ENCODE measurements around the gene NOL4L.

NOL4L gene

GRCh38 chr20:32429745-32430360, 155.3 kb downstream of the NOL4L start:
- no peak overlapping the region for H3K4me3 ChIP-seq (ENCODE audit: low read depth, low read length)
- no peak for DNase-seq (ENCODE audit: low read depth)
- TF ChIP-seq MYC (IDR thresholded peaks at IDR 0.05; ENCODE audit: low read depth, low read length) (no peak), CTCF (IDR thresholded peaks at IDR 0.05; ENCODE audit: low read depth, low read length) (no peak), POLR2A (IDR thresholded peaks at IDR 0.05; ENCODE audit: extremely low read depth, insufficient read length) (no peak), MAX (IDR thresholded peaks at IDR 0.05; ENCODE audit: low read depth, low read length) (no peak)

GRCh38 chr20:32429343-32429742, 155.8 kb downstream of the NOL4L start:
- H3K4me3 ChIP-seq (ENCODE audit: low read depth, low read length): no peak overlapping the region
- DNase-seq (ENCODE audit: low read depth): no peak
- no peak for TF ChIP-seq MAX (IDR thresholded peaks at IDR 0.05; ENCODE audit: low read depth, low read length)
- TF ChIP-seq CTCF (IDR thresholded peaks at IDR 0.05; ENCODE audit: low read depth, low read length): no peak
- TF ChIP-seq POLR2A (IDR thresholded peaks at IDR 0.05; ENCODE audit: extremely low read depth, insufficient read length): no peak
- no peak for TF ChIP-seq MYC (IDR thresholded peaks at IDR 0.05; ENCODE audit: low read depth, low read length)

GRCh38 chr20:32427996-32428395, 157.1 kb downstream of the NOL4L start:
- H3K4me3 ChIP-seq (ENCODE audit: low read depth, low read length): no peak overlapping the region
- DNase-seq (ENCODE audit: low read depth): no peak
- no peak for TF ChIP-seq POLR2A (IDR thresholded peaks at IDR 0.05; ENCODE audit: extremely low read depth, insufficient read length)

GRCh38 chr20:32421290-32421689, 163.8 kb downstream of the NOL4L start:
- no peak for TF ChIP-seq MYC (IDR thresholded peaks at IDR 0.05; ENCODE audit: low read depth, low read length)
- TF ChIP-seq CTCF (IDR thresholded peaks at IDR 0.05; ENCODE audit: low read depth, low read length): no peak
- TF ChIP-seq POLR2A (IDR thresholded peaks at IDR 0.05; ENCODE audit: extremely low read depth, insufficient read length): no peak
- TF ChIP-seq MAX (IDR thresholded peaks at IDR 0.05; ENCODE audit: low read depth, low read length): no peak
- H3K4me3 ChIP-seq (ENCODE audit: low read depth, low read length): no peak overlapping the region
- DNase-seq (ENCODE audit: low read depth): no peak

- peak; percentile 39 for DNase-seq (ENCODE audit: low read depth)
- no peak overlapping the region for H3K4me3 ChIP-seq (ENCODE audit: low read depth, low read length)
- no peak for TF ChIP-seq CTCF (IDR thresholded peaks at IDR 0.05; ENCODE audit: low read depth, low read length)
- no peak for TF ChIP-seq MAX (IDR thresholded peaks at IDR 0.05; ENCODE audit: low read depth, low read length)
- TF ChIP-seq MYC (IDR thresholded peaks at IDR 0.05; ENCODE audit: low read depth, low read length): no peak
- TF ChIP-seq POLR2A (IDR thresholded peaks at IDR 0.05; ENCODE audit: extremely low read depth, insufficient read length): no peak
Observed at GRCh38 chr20:32418376-32418775, 166.8 kb downstream of the NOL4L start.

GRCh38 chr20:32416206-32416605, 168.9 kb downstream of the NOL4L start:
- no peak for DNase-seq (ENCODE audit: low read depth)
- H3K4me3 ChIP-seq (ENCODE audit: low read depth, low read length): no peak overlapping the region
- no peak for TF ChIP-seq POLR2A (IDR thresholded peaks at IDR 0.05; ENCODE audit: extremely low read depth, insufficient read length)
- TF ChIP-seq CTCF (IDR thresholded peaks at IDR 0.05; ENCODE audit: low read depth, low read length): no peak
- no peak for TF ChIP-seq MAX (IDR thresholded peaks at IDR 0.05; ENCODE audit: low read depth, low read length)
- TF ChIP-seq MYC (IDR thresholded peaks at IDR 0.05; ENCODE audit: low read depth, low read length): no peak

All from NB4 (cell line).